ENCODE data around the gene WDFY2. TPM values are rescaled to one million over a fixed set of nuclear protein-coding genes. Genes with fewer than 3 reads are reported as not detected.

Gene WDFY2
- total and polyA plus RNA-seq, 2 of the 8 experiments (the other 6 are each of a cell fraction or from before 2014, with no cell fraction given) = 13.9 to 29.0 TPM

DNA sequence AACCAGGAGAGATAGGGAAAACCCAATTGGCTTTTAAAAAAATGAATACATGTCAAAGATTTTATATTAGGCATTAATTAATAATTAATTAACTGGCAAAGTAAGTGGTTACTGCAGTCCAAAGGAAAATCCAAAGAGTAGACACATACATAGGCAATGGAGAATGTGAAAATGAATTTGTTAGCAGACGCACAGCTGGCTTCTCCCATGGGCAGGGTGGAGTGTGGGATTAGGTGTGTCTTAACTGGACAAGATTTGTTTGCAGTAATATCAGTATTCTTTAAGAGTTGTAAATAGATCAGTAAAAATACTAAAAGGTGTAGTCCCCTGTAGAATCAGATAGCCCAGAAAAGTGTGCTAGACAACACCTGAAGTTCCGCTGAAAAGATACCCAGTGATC, 161.0 kb downstream of the WDFY2 start:
- no peak overlapping the region for H3K4ac ChIP-seq (replicated peaks; ENCODE audit: insufficient read length, low read depth, low read length)
- CTCF ChIA-PET (ENCODE audit: partially characterized antibody) = interaction anchor here (1.3 kb wide), 1 partner anchor 11 kb away, joined by 4 read pairs; no protein-coding TSS in a partner anchor
- peaks cover 0 to 31% (median 1%) of the 10 kb centered on the region in 4 experiments; a peak in 7 of 8 replicates for H3K36me3 ChIP-seq (ENCODE audit: control insufficient read depth in 2 of 4, insufficient read depth in 4 of 4, low read length in 3 of 4)
- H3K14ac ChIP-seq (ENCODE audit: insufficient read length) = no peak overlapping the region
- H3K23me2 ChIP-seq (ENCODE audit: low read depth, low read length) = no peaks in the 10 kb centered on the region
- H4K20me1 ChIP-seq (replicated peaks in 1 of 2; ENCODE audit: control insufficient read depth in 1 of 2, insufficient read depth in 2 of 2, low read length in 2 of 2) = no peaks in the 10 kb centered on the region
- no peaks in the 10 kb centered on the region for H3K27me3 ChIP-seq (replicated peaks in 1 of 4; ENCODE audit: control insufficient read depth in 3 of 4, extremely low read depth in 1 of 4, insufficient read depth in 3 of 4, low read length in 3 of 4)
- no peak overlapping the region for H3K27ac ChIP-seq (ENCODE audit: low read depth, low read length)
- DNase-seq (ENCODE audit: low read depth in 1 of 2, low spot score in 2 of 2) (no peak), FAIRE-seq (no peak)
- no peaks in the 10 kb centered on the region for H3K9me3 ChIP-seq (ENCODE audit: insufficient read depth in 2 of 2, low read depth in 1 of 2, low read length in 1 of 2)
- no peak overlapping the region for H2BK15ac ChIP-seq (ENCODE audit: low read length)
- no peak overlapping the region for H4K8ac ChIP-seq (ENCODE audit: extremely low read depth, insufficient read depth, low read length)
- no peak overlapping the region for H2AFZ ChIP-seq (ENCODE audit: low read length)
- no peak overlapping the region for H4K5ac ChIP-seq (ENCODE audit: insufficient read length, low read depth, low read length)
- H3K4me2 ChIP-seq (ENCODE audit: insufficient read depth in 1 of 2, low read depth in 2 of 2, low read length in 2 of 2) = no peak overlapping the region
- H3K9ac ChIP-seq (replicated peaks in 1 of 4; ENCODE audit: extremely low read depth in 1 of 4, low read depth in 3 of 4, low read length in 3 of 4) = no peak overlapping the region
- H3K79me2 ChIP-seq (ENCODE audit: control insufficient read depth in 1 of 2, insufficient read depth in 2 of 2, low read length in 2 of 2) = no peaks in the 10 kb centered on the region
- H2BK20ac ChIP-seq (ENCODE audit: low read length) = no peak overlapping the region
- H2BK5ac ChIP-seq (ENCODE audit: low read depth, low read length) = no peak overlapping the region
- no peak overlapping the region for H4K91ac ChIP-seq (replicated peaks; ENCODE audit: insufficient read length, low read length)
- no peak overlapping the region for H2BK120ac ChIP-seq (replicated peaks; ENCODE audit: low read depth, low read length)
- POLR2A ChIA-PET (ENCODE audit: partially characterized antibody) = no interaction called here
- H3K56ac ChIP-seq (replicated peaks; ENCODE audit: insufficient read length, low read depth, low read length) = no peak overlapping the region
- no peaks in the 10 kb centered on the region for H3K4me1 ChIP-seq (replicated peaks in 1 of 4; ENCODE audit: control insufficient read depth in 3 of 4, insufficient read depth in 4 of 4, low read length in 3 of 4)
- no peak overlapping the region for H2AK5ac ChIP-seq (ENCODE audit: low read depth, low read length)
- TF ChIP-seq NANOG (IDR thresholded peaks at IDR 0.05; ENCODE audit: insufficient read depth, low read depth, low read length, poor library complexity, severe bottlenecking) = no peak
- TF ChIP-seq GTF2F1 (IDR thresholded peaks at IDR 0.05; ENCODE audit: borderline replicate concordance, low read depth, low read length) = no peak
- TF ChIP-seq TEAD4 (IDR thresholded peaks at IDR 0.05; ENCODE audit: low read depth, low read length) = no peak
- no peak for TF ChIP-seq ASH2L (IDR thresholded peaks at IDR 0.05; ENCODE audit: low read length)
- no peak for TF ChIP-seq KDM4A (IDR thresholded peaks at IDR 0.05; ENCODE audit: low read depth, low read length, severe bottlenecking)
- H3K4me3 ChIP-seq (ENCODE audit: extremely low read depth in 1 of 4, insufficient read depth in 2 of 4, low read depth in 3 of 4, low read length in 4 of 4) = no peak overlapping the region
- WGBS, 2 experiments (ENCODE audit: extremely low coverage in 1 of 2, insufficient coverage in 1 of 2, insufficient read length in 1 of 2, insufficient replicate concordance in 2 of 2, low coverage in 1 of 2, low lambda C conversion rate in 2 of 2, missing lambda C conversion rate in 1 of 2) = 98% methylated on average over 2 of the region's 2 CpGs; no CpG with 5 or more reads in 1 of the 2 experiments
- H2BK12ac ChIP-seq (ENCODE audit: low read depth, low read length) = no peak overlapping the region
- no peak overlapping the region for H3K18ac ChIP-seq (ENCODE audit: extremely low read depth, low read length)
- H3K23ac ChIP-seq (ENCODE audit: insufficient read length) = no peak overlapping the region
- no peaks in the 10 kb centered on the region; the same call in none of the 2 replicates for H3K79me1 ChIP-seq (ENCODE audit: low read depth, low read length)

All from H1 (cell line).